B cell (primary cell): ENCODE measurements around the gene ADPRH. TPM values are rescaled to one million over a fixed set of nuclear protein-coding genes. Genes with fewer than 3 reads are reported as not detected.
A peak's percentile ranks its signal among the peaks of the same experiment; 100 is the strongest.

Source experiments
- ATAC-seq: fragments of 200-7000 bp; cut with Tn5 transposase; one replicate; pipeline ENCODE4 v1.10.0; 2021; ENCODE audit warnings: low read depth, mild to moderate bottlenecking, moderate number of reproducible peaks, moderate library complexity
- CTCF ChIA-PET: fragments of 350-600 bp; sonication (Branson Sonifier 250); formaldehyde crosslinking; loops from one replicate; lab custom pipeline; 2021; ENCODE audit warnings: antibody characterized with exemption, inconsistent platforms; lab: Charles Lee
- POLR2A ChIA-PET: fragments of 350-600 bp; sonication (Branson Sonifier 250); formaldehyde crosslinking; loops from one replicate; lab custom pipeline; 2021; ENCODE audit warnings: antibody characterized with exemption; lab: Charles Lee
- DNase-seq: peaks from one replicate; pipeline ENCODE4 v3.0.0; 2013
- H2AFZ ChIP-seq: 2 replicates; pipeline ENCODE4 v1.6.1; 2012; ENCODE audit warnings: mild to moderate bottlenecking, low read depth, low read length; ENCODE audit not compliant: insufficient read depth, poor library complexity, severe bottlenecking
- H3K27ac ChIP-seq, 2 donors: 1 replicate in 1 of 2; 2 replicates in 1 of 2; pipeline ENCODE4 v1.5.1; 2012 to 2013; ENCODE audit warnings: low read length in 2 of 2, mild to moderate bottlenecking in 2 of 2, moderate library complexity in 1 of 2
- H3K27me3 ChIP-seq, 4 experiments: fragments of 200-600 bp in 1 of 4; sonication (generic) in 1 of 4; replicated peaks in 1 of 4; 1 replicate in 2 of 4; 2 replicates in 2 of 4; pipeline versions ENCODE4 v1.6.1 to v1.7.0; 2013 to 2016; ENCODE audit warnings: low read length in 3 of 4, mild to moderate bottlenecking in 2 of 4, mixed read lengths in 1 of 4, moderate library complexity in 1 of 4; ENCODE audit not compliant: insufficient read depth in 4 of 4, control insufficient read depth in 3 of 4; ENCODE audit errors: control extremely low read depth in 1 of 4
- H3K36me3 ChIP-seq, 2 experiments: replicated peaks in 1 of 2; 1 replicate in 1 of 2; 2 replicates in 1 of 2; pipeline versions ENCODE4 v1.6.1 to v1.7.1; 2013; ENCODE audit warnings: low read length in 1 of 2; ENCODE audit not compliant: insufficient read depth in 2 of 2, control insufficient read depth in 1 of 2; ENCODE audit errors: control extremely low read depth in 1 of 2, extremely low read depth in 1 of 2
- H3K4me1 ChIP-seq, 2 donors: fragments of 200-600 bp in 1 of 2; sonication (generic) in 1 of 2; 1 replicate in 1 of 2; 2 replicates in 1 of 2; pipeline versions ENCODE4 v1.5.1 to v1.6.1; 2013 to 2017; ENCODE audit warnings: low read length in 2 of 2; ENCODE audit not compliant: control insufficient read depth in 2 of 2, insufficient read depth in 2 of 2
- H3K4me2 ChIP-seq: replicated peaks from 2 replicates; pipeline ENCODE3; 2012; ENCODE audit warnings: mild to moderate bottlenecking, low read depth, low read length; ENCODE audit not compliant: poor library complexity, severe bottlenecking
- H3K4me3 ChIP-seq, 5 experiments: fragments of 200-600 bp in 1 of 5; sonication (generic) in 1 of 5; 1 replicate in 3 of 5; 2 replicates in 2 of 5; pipeline versions ENCODE4 v1.5.1 to v1.7.0; 2011 to 2016; ENCODE audit warnings: low read length in 4 of 5, mild to moderate bottlenecking in 4 of 5, low read depth in 2 of 5, control low read depth in 1 of 5, moderate library complexity in 1 of 5; ENCODE audit not compliant: insufficient read depth in 1 of 5; ENCODE audit errors: control extremely low read depth in 1 of 5, extremely low read depth in 1 of 5
- H3K79me2 ChIP-seq: fragments of 200-600 bp; sonication (generic); one replicate; pipeline ENCODE4 v1.6.0; 2016; ENCODE audit warnings: low read length; ENCODE audit not compliant: control insufficient read depth, insufficient read depth
- H3K9ac ChIP-seq: fragments of 200-600 bp; sonication (generic); 2 replicates; pipeline ENCODE4 v1.6.1; 2017; ENCODE audit warnings: mild to moderate bottlenecking, low read length, moderate library complexity
- H3K9me3 ChIP-seq, 3 donors: one replicate each; pipeline versions ENCODE4 v1.6.1 to v1.7.1; 2013; ENCODE audit warnings: low read length in 2 of 3; ENCODE audit not compliant: control insufficient read depth in 2 of 3, insufficient read depth in 1 of 3; ENCODE audit errors: control extremely low read depth in 1 of 3
- H4K20me1 ChIP-seq: 2 replicates; pipeline ENCODE4 v1.6.0; 2012; ENCODE audit warnings: mild to moderate bottlenecking, low read length; ENCODE audit not compliant: insufficient read depth, control insufficient read depth, poor library complexity, severe bottlenecking
- H3K27ac Mint-ChIP-seq: one replicate; pipeline ENCODE4 v1.8.0; 2021; ENCODE audit warnings: mixed read lengths
- H3K27me3 Mint-ChIP-seq: one replicate; pipeline ENCODE4 v1.8.0; 2021; ENCODE audit warnings: mixed read lengths
- H3K4me1 Mint-ChIP-seq: one replicate; pipeline ENCODE4 v1.8.0; 2021; ENCODE audit warnings: mixed read lengths
- H3K4me3 Mint-ChIP-seq: one replicate; pipeline ENCODE4 v1.8.0; 2021; ENCODE audit warnings: mixed read lengths
- H3K9me3 Mint-ChIP-seq: one replicate; pipeline ENCODE4 v1.8.0; 2022; ENCODE audit warnings: mixed read lengths; ENCODE audit not compliant: insufficient read depth
- EZH2 ChIP-seq: IDR thresholded peaks from 2 replicates; pipeline ENCODE4 v1.6.1; 2012; ENCODE audit warnings: borderline replicate concordance, low read depth, mild to moderate bottlenecking, moderate library complexity, low read length; ENCODE audit not compliant: insufficient read depth, poor library complexity, severe bottlenecking
- WGBS: methylation state at CpG from one replicate; pipeline ENCODE4 v1.1.5; 2013; ENCODE audit warnings: missing lambda C conversion rate; ENCODE audit not compliant: insufficient coverage; 5-methylcytosine and 5-hydroxymethylcytosine counted together
- intact Hi-C: fragments of 100-400 bp; cut with micrococcal nuclease; formaldehyde crosslinking; loops from one replicate; pipeline ENCODE4 v1.10.0; 2022
- polyA plus RNA-seq: library from polyadenylated mRNA; depleted of rRNA; stranded (reverse); fragments of >200 nt; gene quantifications from 2 replicates; pipeline ENCODE4 v1.2.3, GENCODE V29; 2012
- total RNA-seq, 2 donors: library from RNA; stranded (reverse); fragments of 120-200 nt in 1 of 2; gene quantifications; 1 replicate in 1 of 2; 2 replicates in 1 of 2; pipeline versions ENCODE4 v1.2.3 to v1.2.4, GENCODE V29; 2013 to 2022
- TF ChIP-seq, protein P1 (sequence below): fragments of 200-600 bp; IDR thresholded peaks from one replicate; pipeline ENCODE4 v1.8.0; 2022; ENCODE audit warnings: antibody characterized with exemption, mild to moderate bottlenecking

Gene ADPRH
- total and polyA plus RNA-seq, 2 donors (not counting 1 experiment from before 2014, with no cell fraction given) = 10.0 to 24.5 TPM

DNA sequence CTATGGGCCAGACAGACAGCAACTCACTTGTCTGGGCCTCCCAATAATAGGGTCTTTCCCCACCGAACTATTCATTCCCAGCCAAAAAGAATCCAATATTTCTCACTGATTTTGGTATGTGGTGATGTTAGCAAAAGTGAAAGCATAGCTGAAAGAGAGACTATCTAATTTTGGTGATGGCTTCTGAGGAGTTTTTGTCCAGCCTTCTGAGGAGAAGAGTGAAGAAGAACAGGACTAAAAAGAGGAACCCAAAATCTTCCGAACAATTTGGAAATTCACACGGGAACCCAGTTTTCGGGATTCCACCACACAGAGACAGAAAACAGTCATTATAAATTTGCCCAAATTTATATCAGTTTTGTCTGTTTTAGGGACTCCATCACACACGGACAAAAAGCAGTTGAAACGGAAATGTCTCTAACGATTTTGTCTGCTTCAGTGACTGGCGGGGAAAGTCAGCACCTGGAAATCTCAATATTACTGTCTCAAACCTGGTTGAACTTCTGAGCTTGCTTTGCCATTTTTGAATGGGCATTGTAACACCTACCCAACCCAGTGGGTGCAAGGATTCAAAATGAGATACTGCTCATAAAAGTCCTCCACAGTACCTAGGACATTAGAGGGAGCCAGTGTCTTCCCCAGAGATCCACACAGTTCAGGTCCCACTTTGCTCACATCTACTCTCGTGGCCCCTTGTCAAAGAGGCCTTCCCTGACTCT, 28.9 kb upstream of the ADPRH start:
- TF ChIP-seq, protein P1, sequence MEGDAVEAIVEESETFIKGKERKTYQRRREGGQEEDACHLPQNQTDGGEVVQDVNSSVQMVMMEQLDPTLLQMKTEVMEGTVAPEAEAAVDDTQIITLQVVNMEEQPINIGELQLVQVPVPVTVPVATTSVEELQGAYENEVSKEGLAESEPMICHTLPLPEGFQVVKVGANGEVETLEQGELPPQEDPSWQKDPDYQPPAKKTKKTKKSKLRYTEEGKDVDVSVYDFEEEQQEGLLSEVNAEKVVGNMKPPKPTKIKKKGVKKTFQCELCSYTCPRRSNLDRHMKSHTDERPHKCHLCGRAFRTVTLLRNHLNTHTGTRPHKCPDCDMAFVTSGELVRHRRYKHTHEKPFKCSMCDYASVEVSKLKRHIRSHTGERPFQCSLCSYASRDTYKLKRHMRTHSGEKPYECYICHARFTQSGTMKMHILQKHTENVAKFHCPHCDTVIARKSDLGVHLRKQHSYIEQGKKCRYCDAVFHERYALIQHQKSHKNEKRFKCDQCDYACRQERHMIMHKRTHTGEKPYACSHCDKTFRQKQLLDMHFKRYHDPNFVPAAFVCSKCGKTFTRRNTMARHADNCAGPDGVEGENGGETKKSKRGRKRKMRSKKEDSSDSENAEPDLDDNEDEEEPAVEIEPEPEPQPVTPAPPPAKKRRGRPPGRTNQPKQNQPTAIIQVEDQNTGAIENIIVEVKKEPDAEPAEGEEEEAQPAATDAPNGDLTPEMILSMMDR = no peak
- TF ChIP-seq EZH2 = no peak
- H3K36me3 ChIP-seq = no peaks in the 10 kb centered on the region
- H3K4me2 ChIP-seq = peak overlapping the region; percentile 5
- H4K20me1 ChIP-seq = no peaks in the 10 kb centered on the region
- H3K27ac ChIP-seq = no peak overlapping the region
- 84% methylated on average over 7 of the region's 9 CpGs for WGBS
- no peaks in the 10 kb centered on the region for H3K27me3 ChIP-seq
- H3K27me3 Mint-ChIP-seq = no peaks in the 10 kb centered on the region
- peaks cover 12 to 40% of the 10 kb centered on the region in 2 donors for H3K4me1 ChIP-seq
- H2AFZ ChIP-seq = no peak overlapping the region
- ATAC-seq (no peak), DNase-seq (no peak)
- peak overlapping the region; percentile 66 for H3K4me3 Mint-ChIP-seq
- ChIA-PET CTCF (interaction anchor here (1.1 to 2.9 kb wide), 5 partner anchors 8 to 309 kb away, joined by 3 to 10 read pairs (median 7); partner anchors contain the start of gene CD80), POLR2A (interaction anchor here (0.6 to 0.8 kb wide), 2 partner anchors 126 to 194 kb away, joined by 4 read pairs; no protein-coding TSS in a partner anchor)
- H3K4me3 ChIP-seq = no peak overlapping the region
- intact Hi-C loops = loop anchor here (10.0 kb wide), 1 partner anchor 544 kb away; the partner anchor contains the start of gene GSK3B
- H3K9me3 Mint-ChIP-seq = no peaks in the 10 kb centered on the region
- H3K27ac Mint-ChIP-seq = peak overlapping the region; percentile 82
- H3K79me2 ChIP-seq = peaks cover 20% of the 10 kb centered on the region
- H3K4me1 Mint-ChIP-seq = peaks cover 76% of the 10 kb centered on the region
- H3K9ac ChIP-seq = no peak overlapping the region
- H3K9me3 ChIP-seq = no peaks in the 10 kb centered on the region

DNA sequence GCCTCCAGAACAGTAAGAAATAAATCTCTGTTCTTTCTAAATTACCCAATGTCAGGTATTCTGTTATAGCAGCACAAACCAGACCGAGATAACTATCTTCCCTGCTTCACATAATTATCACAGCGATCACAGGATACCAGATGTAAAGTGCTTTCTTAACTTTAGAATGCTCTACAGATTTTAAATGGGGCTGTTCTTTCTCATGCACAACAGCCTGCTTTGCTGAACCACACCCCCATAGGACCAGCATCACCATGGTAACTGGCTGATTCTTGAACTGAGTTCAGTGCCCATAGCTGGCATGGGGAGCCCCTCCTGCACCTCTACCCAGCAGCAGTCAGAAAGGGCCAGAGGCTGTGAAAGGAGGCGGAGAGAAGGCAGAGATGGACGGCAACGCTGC, 27.7 kb upstream of the ADPRH start:
- H3K27ac ChIP-seq = peak overlapping the region in 1 of 2 donors; percentile 7
- TF ChIP-seq, protein P1 = no peak
- no peak for TF ChIP-seq EZH2
- no peaks in the 10 kb centered on the region for H3K27me3 Mint-ChIP-seq

More for the DNA sequence above, 27.7 kb upstream of the ADPRH start:
- 81% methylated on average over 3 of the region's 5 CpGs for WGBS
- ATAC-seq (peak; percentile 36), DNase-seq (peak; percentile 43)
- no peak overlapping the region for H3K9ac ChIP-seq
- peaks cover 24 to 53% of the 10 kb centered on the region in 2 donors for H3K4me1 ChIP-seq
- H3K27me3 ChIP-seq = no peaks in the 10 kb centered on the region
- no peak overlapping the region for H2AFZ ChIP-seq
- H3K4me3 ChIP-seq = no peak overlapping the region
- peaks cover 82% of the 10 kb centered on the region for H3K4me1 Mint-ChIP-seq
- H3K9me3 Mint-ChIP-seq = no peaks in the 10 kb centered on the region
- H4K20me1 ChIP-seq = no peaks in the 10 kb centered on the region
- H3K79me2 ChIP-seq = peaks cover 27% of the 10 kb centered on the region
- peak overlapping the region; percentile 59 for H3K4me3 Mint-ChIP-seq
- CTCF ChIA-PET = interaction anchor here (1.1 to 2.9 kb wide), 3 partner anchors 8 to 121 kb away, joined by 3 to 10 read pairs (median 4); partner anchors contain the start of gene CD80
- H3K4me2 ChIP-seq = peak overlapping the region; percentile 36
- H3K9me3 ChIP-seq = no peaks in the 10 kb centered on the region
- peak overlapping the region; percentile 82 for H3K27ac Mint-ChIP-seq
- intact Hi-C loops = loop anchor here (1.0 to 10.0 kb wide), 2 partner anchors 8 to 543 kb away; partner anchors contain the start of genes CD80 and GSK3B
- POLR2A ChIA-PET = no interaction called here
- H3K36me3 ChIP-seq = no peaks in the 10 kb centered on the region
